HCT116 (cell line): ENCODE data around the gene ZEB1. TPM values are rescaled to one million over a fixed set of nuclear protein-coding genes. Genes with fewer than 3 reads are reported as not detected.

ENCODE experiments used
- ATAC-seq: fragments of 200-7000 bp; cut with Tn5 transposase; 2 replicates; pipeline ENCODE4 v1.9.1; 2020; ENCODE audit warnings: mild to moderate bottlenecking, moderate library complexity
- BruUV-seq: library from RNA; stranded (reverse); fragments of 400-500 nt; replicated peaks from 2 replicates; lab custom pipeline; 2021; lab: Mats Ljungman, UMichigan
- CTCF ChIA-PET: fragments of 300-600 bp; sonication (Branson Sonifier 250); formaldehyde crosslinking; loops from one replicate; lab custom pipeline; 2021; ENCODE audit warnings: antibody characterized with exemption; lab: Charles Lee
- POLR2A ChIA-PET: fragments of 300-600, 350-600 bp; sonication (Branson Sonifier 250); formaldehyde crosslinking; loops from one replicate; lab custom pipeline; 2021; ENCODE audit warnings: antibody characterized with exemption; lab: Charles Lee
- RAD21 ChIA-PET, 2 experiments: fragments of 300-600 bp; sonication (Branson Sonifier 250); formaldehyde crosslinking; loops; one replicate each; lab custom pipeline; 2023; ENCODE audit warnings: low total read pairs in 2 of 2; ENCODE audit not compliant: uncharacterized antibody in 2 of 2, unreplicated experiment in 2 of 2, low non-redundant PET in 1 of 2; lab: Charles Lee
- DNase-seq: peaks from one replicate; pipeline ENCODE4 v3.0.0-alpha.2; 2010; ENCODE audit warnings: low read depth, low spot score
- H2AFZ ChIP-seq: fragments of 200-600 bp; shearing (Covaris generic), sonication (generic); 2 replicates; pipeline ENCODE4 v1.6.1; 2017; ENCODE audit warnings: low read depth, mixed run types, mixed read lengths, antibody characterized with exemption, low read length; ENCODE audit not compliant: poor library complexity, severe bottlenecking
- H3K27ac ChIP-seq: 2 replicates; pipeline ENCODE4 v1.5.1; 2012; ENCODE audit warnings: low read depth, low read length
- H3K27me3 ChIP-seq: fragments of 200-600 bp; sonication (generic); 2 replicates; pipeline ENCODE4 v1.6.1; 2016; ENCODE audit warnings: mixed run types, low read length, mixed read lengths; ENCODE audit not compliant: insufficient read depth
- H3K36me3 ChIP-seq, 2 experiments: fragments of 200-500 bp in 1 of 2; fragments of 200-600 bp in 1 of 2; sonication (Bioruptor generic) in 1 of 2; sonication (generic) in 1 of 2; 2 replicates each; pipeline versions ENCODE4 v1.5.1 to v1.6.1; 2014 to 2016; ENCODE audit warnings: low read length in 2 of 2, inconsistent platforms in 1 of 2, mixed read lengths in 1 of 2, mixed run types in 1 of 2; ENCODE audit not compliant: insufficient read depth in 2 of 2, control insufficient read depth in 1 of 2
- H3K4me1 ChIP-seq, 2 experiments: fragments of 200-600 bp in 1 of 2; sonication (generic) in 1 of 2; 2 replicates each; pipeline versions ENCODE4 v1.5.1 to v1.6.1; 2012 to 2017; ENCODE audit warnings: low read length in 2 of 2, inconsistent platforms in 1 of 2, mild to moderate bottlenecking in 1 of 2, mixed read lengths in 1 of 2, mixed run types in 1 of 2, moderate library complexity in 1 of 2; ENCODE audit not compliant: insufficient read depth in 2 of 2, control insufficient read depth in 1 of 2
- H3K4me2 ChIP-seq: fragments of 200-600 bp; sonication (generic); 2 replicates; pipeline ENCODE4 v1.6.1; 2017; ENCODE audit warnings: mixed run types, low read length, mixed read lengths
- H3K4me3 ChIP-seq, 2 experiments: fragments of 200-600 bp in 1 of 2; sonication (generic) in 1 of 2; replicated peaks in 1 of 2; 2 replicates each; pipeline ENCODE4 v1.5.1; 2011 to 2016; ENCODE audit warnings: low read length in 2 of 2, control low read depth in 1 of 2, low read depth in 1 of 2, mild to moderate bottlenecking in 1 of 2, mixed read lengths in 1 of 2, mixed run types in 1 of 2
- H3K79me2 ChIP-seq: fragments of 200-600 bp; sonication (generic); 2 replicates; pipeline ENCODE4 v1.6.1; 2017; ENCODE audit warnings: mild to moderate bottlenecking, mixed run types, low read length, moderate library complexity, mixed read lengths; ENCODE audit not compliant: insufficient read depth
- H3K9ac ChIP-seq: fragments of 200-600 bp; sonication (generic); 2 replicates; pipeline ENCODE4 v1.6.1; 2016; ENCODE audit warnings: low read length, mixed read lengths
- H3K9me2 ChIP-seq: fragments of 200-600 bp; sonication (generic), shearing (Covaris generic); 2 replicates; pipeline ENCODE4 v1.6.1; 2017; ENCODE audit warnings: mixed run types, mild to moderate bottlenecking, moderate library complexity; ENCODE audit not compliant: insufficient read depth
- H3K9me3 ChIP-seq, 2 experiments: fragments of 200-500 bp in 1 of 2; fragments of 200-600 bp in 1 of 2; sonication (Bioruptor generic) in 1 of 2; sonication (generic) in 1 of 2; 2 replicates each; pipeline ENCODE4 v1.6.1; 2014 to 2017; ENCODE audit warnings: low read length in 2 of 2, mixed read lengths in 2 of 2, inconsistent platforms in 1 of 2, low read depth in 1 of 2, mild to moderate bottlenecking in 1 of 2, mixed run types in 1 of 2, moderate library complexity in 1 of 2; ENCODE audit not compliant: control insufficient read depth in 1 of 2, insufficient read depth in 1 of 2
- H4K20me1 ChIP-seq: fragments of 200-600 bp; sonication (generic), shearing (Covaris generic); 2 replicates; pipeline ENCODE4 v1.6.1; 2017; ENCODE audit warnings: mixed run types, mild to moderate bottlenecking, moderate library complexity; ENCODE audit not compliant: insufficient read depth
- ATF3 ChIP-seq: IDR thresholded peaks from 2 replicates; pipeline ENCODE4 v1.6.1; 2012
- CBX3 ChIP-seq: IDR thresholded peaks from 2 replicates; pipeline ENCODE4 v1.6.1; 2012; ENCODE audit warnings: low read depth
- JUND ChIP-seq: IDR thresholded peaks from 2 replicates; pipeline ENCODE4 v1.6.1; 2012
- MAX ChIP-seq: IDR thresholded peaks from 2 replicates; pipeline ENCODE4 v1.6.1; 2012
- RAD21 ChIP-seq: IDR thresholded peaks from 2 replicates; pipeline ENCODE4 v1.6.1; 2012; ENCODE audit warnings: low read depth, mild to moderate bottlenecking
- SP1 ChIP-seq: IDR thresholded peaks from 2 replicates; pipeline ENCODE4 v1.6.1; 2012; ENCODE audit warnings: low read depth
- ZBTB33 ChIP-seq: IDR thresholded peaks from 2 replicates; pipeline ENCODE4 v1.6.1; 2011; ENCODE audit warnings: mild to moderate bottlenecking, low read length, moderate library complexity; ENCODE audit not compliant: insufficient replicate concordance; ENCODE audit errors: extremely low read depth
- intact Hi-C: fragments of 100-400 bp; cut with micrococcal nuclease; formaldehyde crosslinking; loops from 2 replicates; pipeline ENCODE4 v1.10.0; 2022
- total RNA-seq: library from RNA; stranded (reverse); gene quantifications from one replicate; pipeline ENCODE4 v1.2.1, GENCODE V29; 2021; ENCODE audit not compliant: unreplicated experiment

Gene ZEB1
- total RNA-seq, 1 experiment from 2014 or later = 3.4 TPM

GRCh38 chr10:31477584-31477983, 158.6 kb downstream of the ZEB1 start:
- POLR2A ChIA-PET = no interaction called here
- CTCF ChIA-PET = no interaction called here
- intact Hi-C loops = no loop called here

More at GRCh38 chr10:31477584-31477983, 158.6 kb downstream of the ZEB1 start:
- H4K20me1 ChIP-seq = no peaks in the 10 kb centered on the region
- TF ChIP-seq CBX3 (no peak), RAD21 (no peak), MAX (no peak), SP1 (no peak), ZBTB33 (no peak), JUND (no peak), ATF3 (no peak)
- H3K9me3 ChIP-seq = 0 out of 4 replicates have a peak, but pooled peaks cover 0 to 2% of the 10 kb centered on the region in 2 experiments
- RAD21 ChIA-PET = no interaction called here
- no peak overlapping the region for H3K27ac ChIP-seq
- H3K9ac ChIP-seq = no peak overlapping the region
- no peak overlapping the region for H2AFZ ChIP-seq
- H3K4me1 ChIP-seq = no peaks in the 10 kb centered on the region
- ATAC-seq (no peak), DNase-seq (no peak)
- no TSS peak for BruUV-seq
- H3K36me3 ChIP-seq = no peaks in the 10 kb centered on the region
- no peak overlapping the region for H3K4me2 ChIP-seq
- H3K27me3 ChIP-seq = no peaks in the 10 kb centered on the region
- no peaks in the 10 kb centered on the region for H3K9me2 ChIP-seq
- no peak overlapping the region for H3K4me3 ChIP-seq
- H3K79me2 ChIP-seq = no peaks in the 10 kb centered on the region
